ENCODE results near the gene KCNH5. TPM values are rescaled to one million over a fixed set of nuclear protein-coding genes. Genes with fewer than 3 reads are reported as not detected.

Gene KCNH5
- total and polyA plus RNA-seq, 12 donors: 0.15 TPM; not detected in 11

- H3K36me3 ChIP-seq: no peaks in the 10 kb centered on the region
- H3K4me1 ChIP-seq: no peaks in the 10 kb centered on the region
- 13 to 20% methylated on average over 2 of the region's 2 CpGs for WGBS, 2 donors
- DNase-seq: no peak
- TF ChIP-seq, protein P1, sequence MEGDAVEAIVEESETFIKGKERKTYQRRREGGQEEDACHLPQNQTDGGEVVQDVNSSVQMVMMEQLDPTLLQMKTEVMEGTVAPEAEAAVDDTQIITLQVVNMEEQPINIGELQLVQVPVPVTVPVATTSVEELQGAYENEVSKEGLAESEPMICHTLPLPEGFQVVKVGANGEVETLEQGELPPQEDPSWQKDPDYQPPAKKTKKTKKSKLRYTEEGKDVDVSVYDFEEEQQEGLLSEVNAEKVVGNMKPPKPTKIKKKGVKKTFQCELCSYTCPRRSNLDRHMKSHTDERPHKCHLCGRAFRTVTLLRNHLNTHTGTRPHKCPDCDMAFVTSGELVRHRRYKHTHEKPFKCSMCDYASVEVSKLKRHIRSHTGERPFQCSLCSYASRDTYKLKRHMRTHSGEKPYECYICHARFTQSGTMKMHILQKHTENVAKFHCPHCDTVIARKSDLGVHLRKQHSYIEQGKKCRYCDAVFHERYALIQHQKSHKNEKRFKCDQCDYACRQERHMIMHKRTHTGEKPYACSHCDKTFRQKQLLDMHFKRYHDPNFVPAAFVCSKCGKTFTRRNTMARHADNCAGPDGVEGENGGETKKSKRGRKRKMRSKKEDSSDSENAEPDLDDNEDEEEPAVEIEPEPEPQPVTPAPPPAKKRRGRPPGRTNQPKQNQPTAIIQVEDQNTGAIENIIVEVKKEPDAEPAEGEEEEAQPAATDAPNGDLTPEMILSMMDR (IDR thresholded peaks at IDR 0.05): no peak
- intact Hi-C loops (cut with DNase I): no loop called here
- H3K9me3 ChIP-seq: peaks cover 0 to 5% (median 0%) of the 10 kb centered on the region in 11 donors
- no peak overlapping the region for H3K27ac ChIP-seq
- H3K27me3 ChIP-seq: no peaks in the 10 kb centered on the region
- no peak for ATAC-seq
- H3K4me3 ChIP-seq: no peak overlapping the region
These were observed 139.7 kb downstream of the KCNH5 start for GRCh38 chr14:62905566-62905965.

DNA sequence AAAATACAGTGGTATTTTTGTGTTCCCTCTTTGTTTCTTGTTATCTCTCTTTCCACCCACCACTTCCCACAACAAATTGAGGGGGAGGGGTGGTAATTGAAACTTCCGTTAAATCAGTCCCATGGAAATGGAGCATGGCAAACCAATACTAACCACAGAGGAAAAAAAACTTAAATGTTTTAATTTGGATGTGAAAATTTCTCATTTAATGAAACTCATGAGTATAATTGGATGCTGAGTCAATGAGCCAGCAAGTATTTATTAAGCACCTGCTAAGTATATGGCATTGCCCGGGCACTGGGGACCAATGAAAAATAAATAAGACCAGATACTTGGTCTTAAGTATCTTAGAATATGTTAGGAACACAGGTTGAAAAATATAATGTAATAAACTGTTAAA, 147.5 kb downstream of the KCNH5 start:
- intact Hi-C loops (cut with DNase I): no loop called here
- no peak for DNase-seq
- Histone ChIP-seq H3K27me3 (no peaks in the 10 kb centered on the region), H3K4me1 (no peaks in the 10 kb centered on the region), H3K9me3 (peaks cover 0 to 5% (median 0%) of the 10 kb centered on the region in 11 donors), H3K36me3 (no peaks in the 10 kb centered on the region), H3K4me3 (no peak overlapping the region), H3K27ac (no peak overlapping the region)
- TF ChIP-seq, protein P1 (IDR thresholded peaks at IDR 0.05): no peak
- ATAC-seq: no peak
- 47 to 65% methylated on average over 2 of the region's 2 CpGs for WGBS, 2 donors

DNA sequence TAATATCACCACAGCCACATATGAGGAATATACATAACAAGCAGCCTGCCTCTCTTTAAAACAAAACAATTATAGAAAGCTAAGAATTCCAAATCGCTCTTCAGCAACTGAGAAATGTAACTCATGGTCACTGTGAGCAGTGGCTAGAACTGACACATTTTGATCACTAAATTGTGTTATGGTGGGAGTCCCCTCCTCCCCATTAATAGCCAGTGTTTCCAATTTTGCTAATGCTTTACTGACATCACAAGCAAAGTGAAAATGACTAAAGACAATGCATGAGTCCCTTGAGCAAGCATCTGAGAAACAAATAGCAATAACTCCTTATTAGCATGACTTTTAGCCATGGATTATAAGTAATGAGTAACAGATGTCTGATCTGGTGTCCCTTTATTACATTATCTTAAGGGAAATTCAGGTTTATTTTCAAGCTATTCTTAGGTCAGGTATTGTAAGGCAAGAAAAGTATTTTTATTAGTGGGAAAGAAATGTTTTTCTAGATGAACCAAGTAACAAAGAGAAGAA, 148.3 kb downstream of the KCNH5 start:
- Histone ChIP-seq H3K27ac (no peak overlapping the region), H3K36me3 (no peaks in the 10 kb centered on the region), H3K4me3 (no peak overlapping the region), H3K4me1 (no peaks in the 10 kb centered on the region), H3K9me3 (peaks cover 0 to 5% (median 0%) of the 10 kb centered on the region in 11 donors), H3K27me3 (no peaks in the 10 kb centered on the region)
- TF ChIP-seq, protein P1 (IDR thresholded peaks at IDR 0.05): no peak
- intact Hi-C loops (cut with DNase I): no loop called here
- WGBS, 2 donors: 88 to 89% methylated on average over 1 of the region's 1 CpG
- DNase-seq: no peak
- ATAC-seq: no peak

DNA sequence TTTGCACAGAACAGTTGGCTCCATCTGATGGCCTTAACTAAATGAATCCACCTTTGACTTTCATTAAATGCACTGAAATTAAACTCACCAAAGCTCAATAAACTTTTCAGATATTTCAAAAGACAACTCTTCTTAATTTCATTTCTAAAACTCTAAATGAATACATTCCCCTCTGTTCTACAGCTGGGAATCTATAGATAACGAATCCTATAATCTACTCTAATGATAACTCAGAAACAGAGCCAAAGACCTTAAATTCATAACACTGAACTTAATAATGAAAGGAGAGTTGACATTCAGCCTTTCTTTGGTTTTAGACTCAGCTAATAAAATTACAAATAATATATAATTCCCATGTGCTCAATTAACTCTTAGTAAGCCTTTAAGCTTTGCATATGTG, 150.5 kb downstream of the KCNH5 start:
- WGBS, 2 donors: 55 to 67% methylated on average over 1 of the region's 1 CpG
- intact Hi-C loops (cut with DNase I): no loop called here
- Histone ChIP-seq H3K27me3 (peaks cover 0 to 5% (median 0%) of the 10 kb centered on the region in 7 donors), H3K27ac (no peak overlapping the region), H3K4me1 (no peaks in the 10 kb centered on the region), H3K9me3 (no peaks in the 10 kb centered on the region), H3K4me3 (no peak overlapping the region), H3K36me3 (no peaks in the 10 kb centered on the region)
- DNase-seq: no peak
- no peak for ATAC-seq
- TF ChIP-seq, protein P1 (IDR thresholded peaks at IDR 0.05): no peak
